SK-N-SH (cell line): ENCODE results near the gene TJP2. TPM values are rescaled to one million over a fixed set of nuclear protein-coding genes. Genes with fewer than 3 reads are reported as not detected.

Source experiments
- CTCF ChIA-PET: fragments of 300-600, 350-600 bp; formaldehyde crosslinking; extraction: SDS; loops from one replicate; lab custom pipeline; 2021; lab: Yijun Ruan, JAX
- POLR2A ChIA-PET: fragments of 350-600 bp; sonication (Branson Sonifier 250); formaldehyde crosslinking; extraction: SDS; loops from one replicate; lab custom pipeline; 2020; ENCODE audit warnings: antibody characterized with exemption, inconsistent platforms; lab: Yijun Ruan, JAX
- DNase-seq: peaks from one replicate; pipeline ENCODE4 v3.0.0; 2012
- H2AFZ ChIP-seq: fragments of 200-600 bp; sonication (generic); 2 replicates; pipeline ENCODE4 v1.8.1; 2016; ENCODE audit warnings: antibody characterized with exemption, mild to moderate bottlenecking, low read depth
- H3F3A ChIP-seq: fragments of 200-600 bp; sonication (generic); replicated peaks from 2 replicates; pipeline ENCODE3; 2016; ENCODE audit warnings: antibody characterized with exemption, mild to moderate bottlenecking; ENCODE audit not compliant: insufficient read depth
- H3K27ac ChIP-seq, 2 experiments: fragments of 200-500 bp in 1 of 2; fragments of 200-600 bp in 1 of 2; sonication (Bioruptor generic) in 1 of 2; sonication (generic), shearing (Covaris generic) in 1 of 2; 2 replicates each; pipeline versions ENCODE4 v1.5.1 to v1.6.1; 2014 to 2016; ENCODE audit warnings: low read depth in 2 of 2, inconsistent platforms in 1 of 2, low read length in 1 of 2, mild to moderate bottlenecking in 1 of 2, mixed read lengths in 1 of 2
- H3K27me3 ChIP-seq: fragments of 200-600 bp; sonication (generic), shearing (Covaris generic); 2 replicates; pipeline ENCODE4 v1.6.1; 2016; ENCODE audit warnings: mixed run types; ENCODE audit not compliant: insufficient read depth
- H3K36me3 ChIP-seq, 2 experiments: fragments of 200-500 bp in 1 of 2; fragments of 200-600 bp in 1 of 2; sonication (Bioruptor generic) in 1 of 2; sonication (generic) in 1 of 2; replicated peaks in 1 of 2; 2 replicates each; pipeline versions ENCODE3 to v1.5.1; 2014 to 2016; ENCODE audit warnings: low read length in 1 of 2, mild to moderate bottlenecking in 1 of 2; ENCODE audit not compliant: insufficient read depth in 2 of 2, control insufficient read depth in 1 of 2
- H3K4me1 ChIP-seq, 2 experiments: fragments of 200-500 bp in 1 of 2; fragments of 200-600 bp in 1 of 2; sonication (Bioruptor generic) in 1 of 2; sonication (generic), shearing (Covaris generic) in 1 of 2; 2 replicates each; pipeline versions ENCODE4 v1.5.1 to v1.6.1; 2014 to 2016; ENCODE audit warnings: low read depth in 1 of 2, low read length in 1 of 2, mixed run types in 1 of 2; ENCODE audit not compliant: insufficient read depth in 2 of 2, control insufficient read depth in 1 of 2
- H3K4me2 ChIP-seq: fragments of 200-600 bp; sonication (generic), shearing (Covaris generic); 2 replicates; pipeline ENCODE4 v1.6.1; 2017; ENCODE audit warnings: mixed run types
- H3K4me3 ChIP-seq, 2 experiments: fragments of 200-500 bp in 1 of 2; fragments of 200-600 bp in 1 of 2; sonication (Bioruptor generic) in 1 of 2; sonication (generic), shearing (Covaris generic) in 1 of 2; 2 replicates each; pipeline versions ENCODE4 v1.5.1 to v1.8.1; 2014 to 2016; ENCODE audit warnings: low read depth in 2 of 2, inconsistent platforms in 1 of 2, low read length in 1 of 2, mild to moderate bottlenecking in 1 of 2, mixed read lengths in 1 of 2, moderate library complexity in 1 of 2
- H3K79me2 ChIP-seq: fragments of 200-600 bp; sonication (generic); 2 replicates; pipeline ENCODE4 v1.8.1; 2017; ENCODE audit warnings: mild to moderate bottlenecking; ENCODE audit not compliant: insufficient read depth
- H3K9ac ChIP-seq: fragments of 200-600 bp; sonication (generic); 2 replicates; pipeline ENCODE4 v1.6.1; 2017; ENCODE audit warnings: mixed run types
- H3K9me2 ChIP-seq: fragments of 200-600 bp; sonication (generic); 2 replicates; pipeline ENCODE4 v1.6.1; 2017; ENCODE audit warnings: mixed run types
- H3K9me3 ChIP-seq: fragments of 200-600 bp; sonication (generic); 2 replicates; pipeline ENCODE4 v1.6.1; 2017; ENCODE audit warnings: mixed run types, mild to moderate bottlenecking, moderate library complexity
- H4K20me1 ChIP-seq: fragments of 200-600 bp; sonication (generic); 2 replicates; pipeline ENCODE4 v1.6.1; 2017; ENCODE audit warnings: mild to moderate bottlenecking, mixed run types; ENCODE audit not compliant: insufficient read depth
- EP300 ChIP-seq, 2 experiments: IDR thresholded peaks; 2 replicates each; pipeline versions ENCODE4 v1.4.0 to v1.6.1; 2012; ENCODE audit warnings: borderline replicate concordance in 1 of 2, low read depth in 1 of 2, low read length in 1 of 2
- GABPA ChIP-seq: IDR thresholded peaks from 2 replicates; pipeline ENCODE4 v1.4.0; 2012; ENCODE audit warnings: low read depth, mild to moderate bottlenecking
- JUND ChIP-seq: IDR thresholded peaks from 2 replicates; pipeline ENCODE4 v1.4.0; 2012
- MAX ChIP-seq: IDR thresholded peaks from 2 replicates; pipeline ENCODE4 v1.4.0; 2012; ENCODE audit warnings: low read depth
- MEF2A ChIP-seq: IDR thresholded peaks from 2 replicates; pipeline ENCODE4 v1.4.0; 2012; ENCODE audit warnings: low read depth, borderline replicate concordance
- MXI1 ChIP-seq: IDR thresholded peaks from 2 replicates; pipeline ENCODE4 v1.6.1; 2012; ENCODE audit warnings: mild to moderate bottlenecking, low read depth, low read length, improper control_type of control experiment
- POLR2AphosphoS5 ChIP-seq: IDR thresholded peaks from 2 replicates; pipeline ENCODE4 v1.6.1; 2012; ENCODE audit warnings: low read depth, low read length
- RAD21 ChIP-seq: IDR thresholded peaks from 2 replicates; pipeline ENCODE4 v1.6.1; 2012; ENCODE audit warnings: mild to moderate bottlenecking, low read length
- RFX5 ChIP-seq: IDR thresholded peaks from 2 replicates; pipeline ENCODE4 v1.6.1; 2012; ENCODE audit warnings: mild to moderate bottlenecking, improper control_type of control experiment, low read length
- SIN3A ChIP-seq: IDR thresholded peaks from 2 replicates; pipeline ENCODE4 v1.6.1; 2012; ENCODE audit warnings: low read depth, mild to moderate bottlenecking, low read length, moderate library complexity, borderline replicate concordance
- SMC3 ChIP-seq: IDR thresholded peaks from 2 replicates; pipeline ENCODE4 v1.6.1; 2012; ENCODE audit warnings: low read depth, low read length, improper control_type of control experiment
- TEAD4 ChIP-seq: IDR thresholded peaks from 2 replicates; pipeline ENCODE4 v1.4.0; 2012; ENCODE audit warnings: mild to moderate bottlenecking, borderline replicate concordance; ENCODE audit not compliant: insufficient read depth
- USF2 ChIP-seq: fragments of 150-350 bp; IDR thresholded peaks from 2 replicates; pipeline ENCODE4 v1.6.1; 2017; ENCODE audit warnings: antibody characterized with exemption, low read length, low read depth, borderline replicate concordance
- YY1 ChIP-seq: IDR thresholded peaks from 2 replicates; pipeline ENCODE4 v1.4.0; 2012; ENCODE audit warnings: low read depth, mild to moderate bottlenecking
- WGBS: methylation state at CpG from one replicate; pipeline ENCODE4 v1.1.6; 2017; ENCODE audit warnings: low lambda C conversion rate; 5-methylcytosine and 5-hydroxymethylcytosine counted together
- polyA plus RNA-seq, 3 experiments: library from polyadenylated mRNA; depleted of rRNA; stranded (reverse); fragments of >200 nt; gene quantifications; 2 replicates each; pipeline ENCODE4 v1.2.3, GENCODE V29; 2012
- TF ChIP-seq, protein P1 (sequence below): IDR thresholded peaks from 2 replicates; pipeline ENCODE4 v1.6.1; 2012; ENCODE audit warnings: mild to moderate bottlenecking, low read depth, low read length, moderate library complexity
- TF ChIP-seq, protein P2 (sequence below): fragments of 200-600 bp; sonication (generic); IDR thresholded peaks from 2 replicates; pipeline ENCODE4 v1.6.1; 2017; ENCODE audit warnings: antibody characterized with exemption, mild to moderate bottlenecking, moderate library complexity
- TF ChIP-seq, protein P3 (sequence below): IDR thresholded peaks from 2 replicates; pipeline ENCODE4 v1.4.0; 2012; ENCODE audit warnings: low read depth, borderline replicate concordance

TJP2 gene
- polyA plus RNA-seq, 1 of the 3 experiments (the other 2 are of a cell fraction): 17.7 TPM

- ChIA-PET CTCF (interaction anchor here (0.6 to 1.1 kb wide), 2 partner anchors 9 to 384 kb away, joined by 3 to 5 read pairs; no protein-coding TSS in a partner anchor), POLR2A (no interaction called here)
- TF ChIP-seq MAX: no peak
- no peak for TF ChIP-seq MXI1
- TF ChIP-seq GABPA: no peak
- no peak for TF ChIP-seq RAD21
- no peak for TF ChIP-seq SMC3
- TF ChIP-seq RFX5: no peak
- no peak for TF ChIP-seq POLR2AphosphoS5
- TF ChIP-seq, protein P1, sequence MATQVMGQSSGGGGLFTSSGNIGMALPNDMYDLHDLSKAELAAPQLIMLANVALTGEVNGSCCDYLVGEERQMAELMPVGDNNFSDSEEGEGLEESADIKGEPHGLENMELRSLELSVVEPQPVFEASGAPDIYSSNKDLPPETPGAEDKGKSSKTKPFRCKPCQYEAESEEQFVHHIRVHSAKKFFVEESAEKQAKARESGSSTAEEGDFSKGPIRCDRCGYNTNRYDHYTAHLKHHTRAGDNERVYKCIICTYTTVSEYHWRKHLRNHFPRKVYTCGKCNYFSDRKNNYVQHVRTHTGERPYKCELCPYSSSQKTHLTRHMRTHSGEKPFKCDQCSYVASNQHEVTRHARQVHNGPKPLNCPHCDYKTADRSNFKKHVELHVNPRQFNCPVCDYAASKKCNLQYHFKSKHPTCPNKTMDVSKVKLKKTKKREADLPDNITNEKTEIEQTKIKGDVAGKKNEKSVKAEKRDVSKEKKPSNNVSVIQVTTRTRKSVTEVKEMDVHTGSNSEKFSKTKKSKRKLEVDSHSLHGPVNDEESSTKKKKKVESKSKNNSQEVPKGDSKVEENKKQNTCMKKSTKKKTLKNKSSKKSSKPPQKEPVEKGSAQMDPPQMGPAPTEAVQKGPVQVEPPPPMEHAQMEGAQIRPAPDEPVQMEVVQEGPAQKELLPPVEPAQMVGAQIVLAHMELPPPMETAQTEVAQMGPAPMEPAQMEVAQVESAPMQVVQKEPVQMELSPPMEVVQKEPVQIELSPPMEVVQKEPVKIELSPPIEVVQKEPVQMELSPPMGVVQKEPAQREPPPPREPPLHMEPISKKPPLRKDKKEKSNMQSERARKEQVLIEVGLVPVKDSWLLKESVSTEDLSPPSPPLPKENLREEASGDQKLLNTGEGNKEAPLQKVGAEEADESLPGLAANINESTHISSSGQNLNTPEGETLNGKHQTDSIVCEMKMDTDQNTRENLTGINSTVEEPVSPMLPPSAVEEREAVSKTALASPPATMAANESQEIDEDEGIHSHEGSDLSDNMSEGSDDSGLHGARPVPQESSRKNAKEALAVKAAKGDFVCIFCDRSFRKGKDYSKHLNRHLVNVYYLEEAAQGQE: no peak
- no peak for TF ChIP-seq EP300 (IDR thresholded peaks at IDR 0.05; ENCODE audit: borderline replicate concordance in 1 of 2, low read depth in 1 of 2, low read length in 1 of 2)
- TF ChIP-seq SIN3A: no peak
- TF ChIP-seq, protein P2, sequence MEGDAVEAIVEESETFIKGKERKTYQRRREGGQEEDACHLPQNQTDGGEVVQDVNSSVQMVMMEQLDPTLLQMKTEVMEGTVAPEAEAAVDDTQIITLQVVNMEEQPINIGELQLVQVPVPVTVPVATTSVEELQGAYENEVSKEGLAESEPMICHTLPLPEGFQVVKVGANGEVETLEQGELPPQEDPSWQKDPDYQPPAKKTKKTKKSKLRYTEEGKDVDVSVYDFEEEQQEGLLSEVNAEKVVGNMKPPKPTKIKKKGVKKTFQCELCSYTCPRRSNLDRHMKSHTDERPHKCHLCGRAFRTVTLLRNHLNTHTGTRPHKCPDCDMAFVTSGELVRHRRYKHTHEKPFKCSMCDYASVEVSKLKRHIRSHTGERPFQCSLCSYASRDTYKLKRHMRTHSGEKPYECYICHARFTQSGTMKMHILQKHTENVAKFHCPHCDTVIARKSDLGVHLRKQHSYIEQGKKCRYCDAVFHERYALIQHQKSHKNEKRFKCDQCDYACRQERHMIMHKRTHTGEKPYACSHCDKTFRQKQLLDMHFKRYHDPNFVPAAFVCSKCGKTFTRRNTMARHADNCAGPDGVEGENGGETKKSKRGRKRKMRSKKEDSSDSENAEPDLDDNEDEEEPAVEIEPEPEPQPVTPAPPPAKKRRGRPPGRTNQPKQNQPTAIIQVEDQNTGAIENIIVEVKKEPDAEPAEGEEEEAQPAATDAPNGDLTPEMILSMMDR: no peak
- no peak for TF ChIP-seq USF2
- TF ChIP-seq YY1: no peak
- TF ChIP-seq JUND: no peak
- TF ChIP-seq TEAD4: no peak
- TF ChIP-seq, protein P3, sequence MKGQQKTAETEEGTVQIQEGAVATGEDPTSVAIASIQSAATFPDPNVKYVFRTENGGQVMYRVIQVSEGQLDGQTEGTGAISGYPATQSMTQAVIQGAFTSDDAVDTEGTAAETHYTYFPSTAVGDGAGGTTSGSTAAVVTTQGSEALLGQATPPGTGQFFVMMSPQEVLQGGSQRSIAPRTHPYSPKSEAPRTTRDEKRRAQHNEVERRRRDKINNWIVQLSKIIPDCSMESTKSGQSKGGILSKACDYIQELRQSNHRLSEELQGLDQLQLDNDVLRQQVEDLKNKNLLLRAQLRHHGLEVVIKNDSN: no peak
- no peak for TF ChIP-seq MEF2A
- no peaks in the 10 kb centered on the region for H4K20me1 ChIP-seq
- no peak overlapping the region for H3K9ac ChIP-seq
- 89% methylated on average over 6 of the region's 11 CpGs for WGBS
- H3K4me1 ChIP-seq: no peaks in the 10 kb centered on the region
- no peaks in the 10 kb centered on the region for H3K9me2 ChIP-seq
- H3K4me3 ChIP-seq: no peak overlapping the region
- DNase-seq: no peak
- no peak overlapping the region for H3K27ac ChIP-seq
- H3K27me3 ChIP-seq: no peaks in the 10 kb centered on the region
- no peaks in the 10 kb centered on the region for H3F3A ChIP-seq
- no peaks in the 10 kb centered on the region for H3K79me2 ChIP-seq
- no peaks in the 10 kb centered on the region for H3K9me3 ChIP-seq
- H3K4me2 ChIP-seq: no peak overlapping the region
- H2AFZ ChIP-seq: no peak overlapping the region
- peaks cover 17 to 22% of the 10 kb centered on the region in 2 experiments for H3K36me3 ChIP-seq
Observed at GRCh38 chr9:69254223-69254622, 80.1 kb downstream of the TJP2 start.
